CD4-positive, alpha-beta memory T cell (primary cell): Measurements from ENCODE around the gene SLC27A2. TPM values are rescaled to one million over a fixed set of nuclear protein-coding genes. Genes with fewer than 3 reads are reported as not detected.

Experiments used
- CTCF ChIA-PET: fragments of 350-600 bp; sonication (Branson Sonifier 250); formaldehyde crosslinking; loops from one replicate; lab custom pipeline; 2021; ENCODE audit warnings: inconsistent platforms; ENCODE audit not compliant: partially characterized antibody; lab: Charles Lee
- POLR2A ChIA-PET: fragments of 350-600 bp; sonication (Branson Sonifier 250); formaldehyde crosslinking; loops from one replicate; lab custom pipeline; 2021; ENCODE audit not compliant: partially characterized antibody; lab: Charles Lee
- DNase-seq, 5 donors: peaks; one replicate each; pipeline versions ENCODE4 v3.0.0 to v3.0.0-alpha.2; 2020 to 2022; ENCODE audit warnings: mixed read lengths in 1 of 5
- H3K27ac ChIP-seq: one replicate; pipeline ENCODE4 v1.7.0; 2013; ENCODE audit warnings: low read depth, low read length
- H3K27me3 ChIP-seq: 2 replicates; pipeline ENCODE4 v1.7.0; 2013; ENCODE audit warnings: mild to moderate bottlenecking, low read length, moderate library complexity; ENCODE audit not compliant: insufficient read depth
- H3K36me3 ChIP-seq: 2 replicates; pipeline ENCODE4 v1.7.0; 2013; ENCODE audit warnings: mild to moderate bottlenecking, low read length, moderate library complexity; ENCODE audit not compliant: insufficient read depth
- H3K4me1 ChIP-seq: 2 replicates; pipeline ENCODE4 v1.7.0; 2013; ENCODE audit warnings: mild to moderate bottlenecking, low read length, moderate library complexity; ENCODE audit not compliant: insufficient read depth
- H3K4me3 ChIP-seq, 2 donors: one replicate each; pipeline ENCODE4 v1.7.0; 2013; ENCODE audit warnings: low read length in 2 of 2, mild to moderate bottlenecking in 1 of 2
- H3K9me3 ChIP-seq, 2 donors: one replicate each; pipeline ENCODE4 v1.7.0; 2013; ENCODE audit warnings: low read length in 2 of 2, control low read depth in 1 of 2; ENCODE audit not compliant: control insufficient read depth in 1 of 2
- H3K27ac Mint-ChIP-seq, 7 donors: one replicate each; pipeline ENCODE4 v1.8.0; 2020 to 2021; ENCODE audit warnings: mixed read lengths in 7 of 7, mild to moderate bottlenecking in 6 of 7, inconsistent platforms in 3 of 7, moderate library complexity in 3 of 7
- H3K27me3 Mint-ChIP-seq, 2 donors: one replicate each; pipeline ENCODE4 v1.8.0; 2020 to 2021; ENCODE audit warnings: mixed read lengths in 2 of 2
- H3K36me3 Mint-ChIP-seq, 2 donors: one replicate each; pipeline ENCODE4 v1.8.0; 2020 to 2021; ENCODE audit warnings: mixed read lengths in 2 of 2, inconsistent platforms in 1 of 2, mild to moderate bottlenecking in 1 of 2
- H3K4me1 Mint-ChIP-seq, 4 donors: one replicate each; pipeline ENCODE4 v1.8.0; 2020 to 2021; ENCODE audit warnings: mixed read lengths in 4 of 4, mild to moderate bottlenecking in 1 of 4
- H3K4me3 Mint-ChIP-seq, 8 donors: one replicate each; pipeline ENCODE4 v1.8.0; 2020 to 2021; ENCODE audit warnings: mixed read lengths in 8 of 8, mild to moderate bottlenecking in 7 of 8, moderate library complexity in 6 of 8, inconsistent platforms in 3 of 8
- H3K9me3 Mint-ChIP-seq, 8 donors: one replicate each; pipeline ENCODE4 v1.8.0; 2020 to 2021; ENCODE audit warnings: mixed read lengths in 8 of 8, mild to moderate bottlenecking in 5 of 8, inconsistent platforms in 3 of 8, moderate library complexity in 1 of 8
- intact Hi-C: fragments of 100-400 bp; cut with micrococcal nuclease; formaldehyde crosslinking; loops from one replicate; pipeline ENCODE4 v1.15.1; 2023
- polyA plus RNA-seq, 2 donors: library from polyadenylated mRNA; unstranded; fragments of 300-500 nt; fragmentation: Illumina TruSeq; gene quantifications; one replicate each; pipeline ENCODE4 v1.2.3, GENCODE V29; 2021
- total RNA-seq, 2 experiments: library from RNA; stranded (reverse); gene quantifications; one replicate each; pipeline ENCODE4 v1.2.3, GENCODE V29; 2021

SLC27A2 gene
- total and polyA plus RNA-seq, 4 experiments from 2014 or later: 0.61 to 0.93 (median 0.75) TPM; not detected in 1

- ChIA-PET POLR2A (no interaction called here), CTCF (interaction anchor here (1.2 kb wide), 1 partner anchor 18 kb away, joined by 3 read pairs; no protein-coding TSS in a partner anchor)
Observed at GRCh38 chr15:50280271-50280670, 98.3 kb downstream of the SLC27A2 start.

GRCh38 chr15:50281427-50281826 lies 99.4 kb downstream of the SLC27A2 start:
- H3K9me3 ChIP-seq: no peaks in the 10 kb centered on the region
- Mint-ChIP-seq H3K4me1 (peaks cover 0 to 3% (median under 1%) of the 10 kb centered on the region in 4 donors), H3K27me3 (no peaks in the 10 kb centered on the region), H3K36me3 (peaks cover 17% of the 10 kb centered on the region in 2 donors), H3K27ac (no peak overlapping the region), H3K4me3 (no peak overlapping the region), H3K9me3 (no peaks in the 10 kb centered on the region)
- H3K4me1 ChIP-seq: no peaks in the 10 kb centered on the region
- CTCF ChIA-PET: interaction anchor here (1.3 kb wide), 1 partner anchor 36 kb away, joined by 3 read pairs; no protein-coding TSS in a partner anchor
- no peak overlapping the region for H3K4me3 ChIP-seq
- H3K27ac ChIP-seq: no peak overlapping the region
- H3K27me3 ChIP-seq: no peaks in the 10 kb centered on the region
- intact Hi-C loops: no loop called here
- no peak for DNase-seq
- no peaks in the 10 kb centered on the region for H3K36me3 ChIP-seq
- POLR2A ChIA-PET: no interaction called here

More at GRCh38 chr15:50280271-50280670, 98.3 kb downstream of the SLC27A2 start:
- Histone ChIP-seq H3K27me3 (no peaks in the 10 kb centered on the region), H3K36me3 (no peaks in the 10 kb centered on the region), H3K4me1 (no peaks in the 10 kb centered on the region), H3K27ac (no peak overlapping the region), H3K9me3 (no peaks in the 10 kb centered on the region), H3K4me3 (no peak overlapping the region)
- Mint-ChIP-seq H3K4me1 (peaks cover 0 to 3% (median under 1%) of the 10 kb centered on the region in 4 donors), H3K4me3 (no peak overlapping the region), H3K9me3 (no peaks in the 10 kb centered on the region), H3K27me3 (no peaks in the 10 kb centered on the region), H3K36me3 (peaks cover 12 to 13% of the 10 kb centered on the region in 2 donors), H3K27ac (no peak overlapping the region)
- intact Hi-C loops: no loop called here
- no peak for DNase-seq

Other genes with a start within 250 kb of the SLC27A2 start
- gene ATP8B4, start 63.0 kb upstream of the SLC27A2 start, total RNA-seq: under 1 TPM; 0.44 to 0.67 TPM
- gene ATP8B4, start 63.0 kb upstream of the SLC27A2 start, polyA plus RNA-seq: under 1 TPM in 1 of 2 donors, not detected in 1; 0.11 TPM
- not detected for gene HDC, start 83.5 kb downstream of the SLC27A2 start, total RNA-seq
- gene HDC, start 83.5 kb downstream of the SLC27A2 start, polyA plus RNA-seq: under 1 TPM in 1 of 2 donors, not detected in 1; 0.18 TPM
- 10 to 100 TPM; 15.1 to 17.0 TPM for gene GABPB1, start 173.0 kb downstream of the SLC27A2 start, total RNA-seq
- 10 to 100 TPM; 28.9 to 31.6 TPM for gene GABPB1, start 173.0 kb downstream of the SLC27A2 start, polyA plus RNA-seq
- gene USP8, start 242.2 kb downstream of the SLC27A2 start, total RNA-seq: 10 to 100 TPM; 68.9 to 70.9 TPM
- 10 to 100 TPM; 23.5 to 52.7 TPM for gene USP8, start 242.2 kb downstream of the SLC27A2 start, polyA plus RNA-seq